Uterus (tissue), 4 donors: ENCODE data around the gene GLRX. TPM values are rescaled to one million over a fixed set of nuclear protein-coding genes. Genes with fewer than 3 reads are reported as not detected.

Source experiments
- DNase-seq, 2 donors: peaks; one replicate each; pipeline ENCODE4 v3.0.0-alpha.2; 2019 to 2020
- H3K27ac ChIP-seq, 2 donors: fragments of 200-600 bp; sonication (generic); 1 replicate in 1 of 2; 2 replicates in 1 of 2; pipeline ENCODE4 v1.5.1; 2016 to 2018
- H3K27me3 ChIP-seq, 2 donors: fragments of 200-600 bp; sonication (generic); one replicate each; pipeline ENCODE4 v1.5.1; 2018 to 2019; ENCODE audit warnings: control low read depth in 1 of 2
- H3K36me3 ChIP-seq, 2 donors: fragments of 200-600 bp; sonication (generic); one replicate each; pipeline ENCODE4 v1.5.1; 2019; ENCODE audit warnings: control low read depth in 1 of 2
- H3K4me1 ChIP-seq, 2 donors: fragments of 200-600 bp; sonication (generic); one replicate each; pipeline ENCODE4 v1.5.1; 2018 to 2019; ENCODE audit warnings: control low read depth in 1 of 2
- H3K4me3 ChIP-seq, 2 donors: fragments of 200-600 bp; sonication (generic); 1 replicate in 1 of 2; 2 replicates in 1 of 2; pipeline ENCODE4 v1.5.1; 2018 to 2019; ENCODE audit warnings: mild to moderate bottlenecking in 1 of 2
- H3K9me3 ChIP-seq, 2 donors: fragments of 200-600 bp; sonication (generic); one replicate each; pipeline ENCODE4 v1.5.1; 2019; ENCODE audit warnings: control low read depth in 1 of 2
- CTCF ChIP-seq, 4 experiments: fragments of 200-600 bp in 2 of 4; fragments of 450-650 bp in 2 of 4; sonication (generic) in 2 of 4; IDR thresholded peaks; one replicate each; pipeline ENCODE4 v1.5.1; 2016 to 2019; ENCODE audit warnings: antibody characterized with exemption in 4 of 4, mild to moderate bottlenecking in 2 of 4, moderate library complexity in 1 of 4
- POLR2A ChIP-seq, 2 donors: fragments of 450-650 bp; IDR thresholded peaks; one replicate each; pipeline ENCODE4 v1.6.1; 2016; ENCODE audit warnings: antibody characterized with exemption in 2 of 2, mild to moderate bottlenecking in 1 of 2, moderate library complexity in 1 of 2
- intact Hi-C: fragments of 100-400 bp; cut with DNase I; formaldehyde crosslinking; loops from one replicate; pipeline ENCODE4 v1.15.1; 2023; ENCODE audit warnings: low total_unique reads
- total RNA-seq, 4 donors: library from RNA; depleted of rRNA in 3 of 4; stranded (reverse); fragments of >200 nt in 3 of 4; gene quantifications; one replicate each; pipeline versions ENCODE4 v1.1.0 to v1.2.4, GENCODE V29; 2014 to 2023
- donor health status: DM: yes; HTN: yes; CAD: no.

The GLRX gene
- total RNA-seq, 4 donors from 2014 or later = 13.0 to 98.8 (median 15.5) TPM

- TF ChIP-seq CTCF (IDR thresholded peaks at IDR 0.05) = no peak
- no peak for TF ChIP-seq POLR2A (IDR thresholded peaks at IDR 0.05)
- H3K27ac ChIP-seq = no peak overlapping the region
- intact Hi-C loops = no loop called here
- H3K4me3 ChIP-seq = no peak overlapping the region
- H3K27me3 ChIP-seq = no peaks in the 10 kb centered on the region
- DNase-seq = no peak
- H3K36me3 ChIP-seq = no peaks in the 10 kb centered on the region
- no peaks in the 10 kb centered on the region for H3K9me3 ChIP-seq
- peaks cover 0 to 4% of the 10 kb centered on the region in 2 donors for H3K4me1 ChIP-seq
Measured at GRCh38 chr5:95866435-95867040, 44.0 kb upstream of the GLRX start.

- Histone ChIP-seq H3K36me3 (no peaks in the 10 kb centered on the region), H3K9me3 (no peaks in the 10 kb centered on the region), H3K4me1 (peaks cover 0 to 5% of the 10 kb centered on the region in 2 donors), H3K27me3 (no peaks in the 10 kb centered on the region), H3K4me3 (no peak overlapping the region), H3K27ac (no peak overlapping the region)
- intact Hi-C loops = no loop called here
- no peak for DNase-seq
- no peak for TF ChIP-seq CTCF (IDR thresholded peaks at IDR 0.05)
- TF ChIP-seq POLR2A (IDR thresholded peaks at IDR 0.05) = no peak
Measured at GRCh38 chr5:95864944-95865504, 42.5 kb upstream of the GLRX start.

- H3K4me3 ChIP-seq = no peak overlapping the region
- peaks cover 0 to 5% of the 10 kb centered on the region in 2 donors for H3K4me1 ChIP-seq
- H3K36me3 ChIP-seq = no peaks in the 10 kb centered on the region
- intact Hi-C loops = no loop called here
- DNase-seq = no peak
- TF ChIP-seq POLR2A (IDR thresholded peaks at IDR 0.05) = no peak
- TF ChIP-seq CTCF (IDR thresholded peaks at IDR 0.05) = no peak
- no peak overlapping the region for H3K27ac ChIP-seq
- no peaks in the 10 kb centered on the region for H3K9me3 ChIP-seq
- H3K27me3 ChIP-seq = no peaks in the 10 kb centered on the region
Measured at GRCh38 chr5:95864456-95864855, 41.9 kb upstream of the GLRX start.

- DNase-seq = peak in 1 of 2 donors; percentile 56
- H3K4me3 ChIP-seq = no peak overlapping the region
- H3K9me3 ChIP-seq = no peaks in the 10 kb centered on the region
Measured at GRCh38 chr5:95863383-95863757, 40.8 kb upstream of the GLRX start.

More at GRCh38 chr5:95863383-95863757, 40.8 kb upstream of the GLRX start:
- peaks cover 0 to 8% of the 10 kb centered on the region in 2 donors for H3K4me1 ChIP-seq
- TF ChIP-seq POLR2A (IDR thresholded peaks at IDR 0.05) = peak in 1 of 2 donors; percentile 17
- TF ChIP-seq CTCF (IDR thresholded peaks at IDR 0.05) = no peak
- intact Hi-C loops = no loop called here
- H3K27ac ChIP-seq = peak overlapping the region; percentile 31 to 57
- H3K36me3 ChIP-seq = no peaks in the 10 kb centered on the region
- H3K27me3 ChIP-seq = no peaks in the 10 kb centered on the region
